Left lung (tissue), 14 donors: ENCODE results near the gene TLDC2. TPM values are rescaled to one million over a fixed set of nuclear protein-coding genes. Genes with fewer than 3 reads are reported as not detected.
A peak's percentile ranks its signal among the peaks of the same experiment; 100 is the strongest.

Experiments
- ATAC-seq: fragments of 200-7000 bp; cut with Tn5 transposase; one replicate; pipeline ENCODE4 v1.9.1; 2020; ENCODE audit warnings: moderate library complexity
- DNase-seq, 4 donors: peaks; one replicate each; pipeline ENCODE4 v3.0.0-alpha.2; 2013 to 2020
- H3K27ac ChIP-seq, 2 donors: fragments of 200-600 bp; sonication (generic) in 1 of 2; one replicate each; pipeline versions ENCODE4 v1.5.0 to v1.8.0; 2020 to 2021
- H3K27me3 ChIP-seq, 2 donors: fragments of 200-600 bp; sonication (generic) in 1 of 2; one replicate each; pipeline versions ENCODE4 v1.5.0 to v1.8.0; 2020 to 2021
- H3K36me3 ChIP-seq, 2 donors: fragments of 200-600 bp; sonication (generic) in 1 of 2; one replicate each; pipeline versions ENCODE4 v1.5.0 to v1.8.0; 2020 to 2021
- H3K4me1 ChIP-seq, 2 donors: fragments of 200-600 bp; one replicate each; pipeline ENCODE4 v1.8.0; 2021
- H3K4me3 ChIP-seq, 2 donors: fragments of 200-600 bp; sonication (generic) in 1 of 2; one replicate each; pipeline versions ENCODE4 v1.5.0 to v1.8.0; 2020 to 2021; ENCODE audit warnings: mild to moderate bottlenecking in 1 of 2
- H3K9me3 ChIP-seq, 2 donors: fragments of 200-600 bp; sonication (generic) in 1 of 2; one replicate each; pipeline versions ENCODE4 v1.5.0 to v1.8.0; 2020 to 2021
- CTCF ChIP-seq, 2 donors: fragments of 200-600 bp; sonication (generic) in 1 of 2; IDR thresholded peaks; one replicate each; pipeline versions ENCODE4 v1.5.0 to v1.8.0; 2021; ENCODE audit warnings: antibody characterized with exemption in 2 of 2
- intact Hi-C, 2 donors: fragments of 100-400 bp; cut with DNase I; formaldehyde crosslinking; loops; one replicate each; pipeline versions ENCODE4 v1.11.2 to v1.14.2; 2022
- long read RNA-seq, 12 donors: library from polyadenylated mRNA in 2 of 12; unstranded in 2 of 12; transcript quantifications; one replicate each; pipeline ENCODE4 v2.0.0 and lab custom pipeline, GENCODE V29; 2019 to 2026
- polyA plus RNA-seq, 6 donors: library from polyadenylated mRNA; unstranded; fragments of 120-200 nt; gene quantifications; one replicate each; pipeline ENCODE4 v1.2.1, GENCODE V29; 2013; ENCODE audit not compliant: insufficient read length in 6 of 6
- total RNA-seq, 2 donors: library from RNA; stranded (reverse); fragmentation: NEBNext Ultra II Directional; extraction: Animal tissue kit (Norgen Biotek cat#: 25700); gene quantifications; one replicate each; pipeline ENCODE4 v1.2.1, GENCODE V29; 2021
- donor health status: DM: no; HTN: yes; CAD: no.
- donor health status: DM: no; HTN: no; CAD: no.

The TLDC2 gene
- total RNA-seq (under 1 TPM; 0.29 to 0.60 TPM), polyA plus RNA-seq (1 to 10 TPM; 1.2 to 2.5 (median 1.7) TPM)
- long read RNA-seq, donor 1, partial matches to known transcripts = 6 of 20 reads
- long read RNA-seq, donor 1, other reads (novel, unspliced or antisense) = 14 of 20 reads
- long read RNA-seq, donor 2, partial matches to known transcripts = 13 of 13 reads
- long read RNA-seq, donor 2, other reads (novel, unspliced or antisense) = 0 of 13 reads
- long read RNA-seq, donor 3 = 0 reads
- long read RNA-seq, donor 4, partial matches to known transcripts = 0 of 2 reads
- long read RNA-seq, donor 4, other reads (novel, unspliced or antisense) = 2 of 2 reads
- long read RNA-seq, donor 5, partial matches to known transcripts = 7 of 7 reads
- long read RNA-seq, donor 5, other reads (novel, unspliced or antisense) = 0 of 7 reads
- long read RNA-seq, donor 6 = 0 reads
- long read RNA-seq, donor 7 = 0 reads
- long read RNA-seq, donor 8, partial matches to known transcripts = 5 of 12 reads
- long read RNA-seq, donor 8, other reads (novel, unspliced or antisense) = 7 of 12 reads
- long read RNA-seq, donor 9 = 0 reads
- long read RNA-seq, donor 10 = 0 reads
- long read RNA-seq, donor 11, partial matches to known transcripts = 12 of 12 reads
- long read RNA-seq, donor 11, other reads (novel, unspliced or antisense) = 0 of 12 reads
- long read RNA-seq, donor 12 = 0 reads

GRCh38 chr20:36875702-36876472 lies at the start of gene TLDC2:
TSS of gene TLDC2 (plus strand) at chr20:36876138. CDS start at chr20:36876175, 37 bp downstream.
- no peaks in the 10 kb centered on the region for H3K36me3 ChIP-seq
- intact Hi-C loops = no loop called here
- H3K27me3 ChIP-seq = no peaks in the 10 kb centered on the region
- DNase-seq (peak in 1 of 4 donors; percentile 50), ATAC-seq (no peak)
- H3K27ac ChIP-seq = no peak within 1 kb of the TSS
- no peaks in the 10 kb centered on the region for H3K9me3 ChIP-seq
- TF ChIP-seq CTCF (IDR thresholded peaks at IDR 0.05) = no peak
- H3K4me1 ChIP-seq = no peaks in the 10 kb centered on the region
- H3K4me3 ChIP-seq = no peak within 1 kb of the TSS

- Histone ChIP-seq H3K27ac (no peak overlapping the region), H3K4me1 (peaks cover 11 to 34% of the 10 kb centered on the region in 2 donors), H3K36me3 (peaks cover 0 to 21% of the 10 kb centered on the region in 2 donors), H3K27me3 (no peaks in the 10 kb centered on the region), H3K9me3 (no peaks in the 10 kb centered on the region), H3K4me3 (no peak overlapping the region)
- no peak for ATAC-seq
- no peak for TF ChIP-seq CTCF (IDR thresholded peaks at IDR 0.05)
- no peak for DNase-seq
- intact Hi-C loops = no loop called here
Observed at GRCh38 chr20:36826554-36827244, 49.2 kb upstream of the TLDC2 start.

GRCh38 chr20:36827541-36828279 lies 48.2 kb upstream of the TLDC2 start:
- Histone ChIP-seq H3K4me1 (peaks cover 11 to 44% of the 10 kb centered on the region in 2 donors), H3K9me3 (no peaks in the 10 kb centered on the region), H3K36me3 (peaks cover 0 to 21% of the 10 kb centered on the region in 2 donors), H3K27ac (no peak overlapping the region), H3K4me3 (no peak overlapping the region), H3K27me3 (no peaks in the 10 kb centered on the region)
- intact Hi-C loops = no loop called here
- no peak for TF ChIP-seq CTCF (IDR thresholded peaks at IDR 0.05)
- DNase-seq (no peak), ATAC-seq (no peak)

- no peak overlapping the region for H3K4me3 ChIP-seq
- peak in 1 of 2 donors; percentile 38 for TF ChIP-seq CTCF (IDR thresholded peaks at IDR 0.05)
- H3K4me1 ChIP-seq = peaks cover 19 to 75% of the 10 kb centered on the region in 2 donors
- ATAC-seq (no peak), DNase-seq (peak in 2 of 4 donors; percentile 71 to 88)
- peak overlapping the region; percentile 62 to 71 for H3K27ac ChIP-seq
- H3K36me3 ChIP-seq = peaks cover 0 to 21% of the 10 kb centered on the region in 2 donors
- H3K27me3 ChIP-seq = no peaks in the 10 kb centered on the region
- H3K9me3 ChIP-seq = no peaks in the 10 kb centered on the region
- intact Hi-C loops = no loop called here
Observed at GRCh38 chr20:36830791-36831691, 44.9 kb upstream of the TLDC2 start.
